Esophagus squamous epithelium (tissue), 4 donors: ENCODE measurements around the gene STK38.

Experiments
- CTCF ChIP-seq, 6 experiments: fragments of 450-650 bp in 4 of 6; fragments of 200-600 bp in 2 of 6; sonication (generic) in 2 of 6; IDR thresholded peaks; one replicate each; pipeline ENCODE4 v1.5.1; 2016 to 2019; ENCODE audit warnings: antibody characterized with exemption in 6 of 6, mild to moderate bottlenecking in 4 of 6, moderate library complexity in 4 of 6
- POLR2A ChIP-seq, 4 donors: fragments of 450-650 bp; IDR thresholded peaks; one replicate each; pipeline ENCODE4 v1.6.1; 2017; ENCODE audit warnings: antibody characterized with exemption in 4 of 4, mild to moderate bottlenecking in 4 of 4, moderate library complexity in 3 of 4

- no peak for TF ChIP-seq CTCF (IDR thresholded peaks at IDR 0.05)
- no peak for TF ChIP-seq POLR2A (IDR thresholded peaks at IDR 0.05)
These were observed 30.7 kb downstream of the STK38 start for GRCh38 chr6:36516559-36516958.
